Nephron progenitor cell (in vitro differentiated cells): ENCODE results near the gene GPR68.

Source experiments
- DNase-seq: peaks from one replicate; pipeline ENCODE4 v3.0.0; 2021
- H3K27ac Mint-ChIP-seq: 2 replicates; pipeline ENCODE4 v1.8.0; 2021; ENCODE audit warnings: mild to moderate bottlenecking, moderate library complexity, mixed read lengths
- H3K27me3 Mint-ChIP-seq: 2 replicates; pipeline ENCODE4 v1.8.0; 2021; ENCODE audit warnings: mild to moderate bottlenecking, low read depth, mixed read lengths; ENCODE audit not compliant: poor library complexity
- H3K36me3 Mint-ChIP-seq: 2 replicates; pipeline ENCODE4 v1.8.0; 2021; ENCODE audit warnings: low read depth, mixed read lengths
- H3K4me1 Mint-ChIP-seq: 2 replicates; pipeline ENCODE4 v1.8.0; 2021; ENCODE audit warnings: mixed read lengths
- H3K4me3 Mint-ChIP-seq: 2 replicates; pipeline ENCODE4 v1.8.0; 2021; ENCODE audit warnings: mild to moderate bottlenecking, moderate library complexity, mixed read lengths
- H3K9me3 Mint-ChIP-seq: 2 replicates; pipeline ENCODE4 v1.8.0; 2021; ENCODE audit warnings: mild to moderate bottlenecking, moderate library complexity, mixed read lengths
- TF ChIP-seq, protein P1 (sequence below): fragments of 200-600 bp; sonication (generic); IDR thresholded peaks from 2 replicates; pipeline ENCODE4 v1.5.0; 2021; ENCODE audit warnings: antibody characterized with exemption

GPR68 gene

DNA sequence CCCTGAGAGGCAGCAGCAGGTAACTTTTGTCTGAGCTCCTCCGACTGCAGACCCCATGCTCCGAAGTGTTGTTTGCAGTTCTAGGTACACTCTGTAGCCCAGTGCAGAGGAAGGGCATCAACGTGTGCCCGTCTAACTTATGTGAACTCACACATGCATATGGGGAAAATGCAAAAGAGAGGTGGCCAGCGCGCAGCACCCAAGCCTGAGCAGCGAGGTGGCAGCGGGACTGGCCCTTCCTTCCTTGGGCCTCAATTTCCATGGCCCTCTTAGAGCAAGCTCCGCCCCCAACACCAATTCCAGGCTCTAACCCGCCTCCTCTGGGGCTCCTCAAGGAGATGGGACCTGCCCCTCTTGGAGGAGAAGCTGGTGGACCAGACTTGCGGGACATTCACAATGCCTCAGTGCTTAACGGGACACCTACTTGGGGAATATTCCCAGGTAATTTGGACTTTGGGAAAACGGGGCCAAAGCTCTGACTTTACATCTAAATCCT, 27.7 kb downstream of the GPR68 start:
- no peak for DNase-seq
- peaks cover 39% of the 10 kb centered on the region for H3K36me3 Mint-ChIP-seq
- H3K4me1 Mint-ChIP-seq = no peaks in the 10 kb centered on the region
- H3K27ac Mint-ChIP-seq = no peak overlapping the region
- no peaks in the 10 kb centered on the region for H3K9me3 Mint-ChIP-seq
- H3K27me3 Mint-ChIP-seq = peaks cover 5% of the 10 kb centered on the region
- no peak overlapping the region for H3K4me3 Mint-ChIP-seq
- TF ChIP-seq, protein P1, sequence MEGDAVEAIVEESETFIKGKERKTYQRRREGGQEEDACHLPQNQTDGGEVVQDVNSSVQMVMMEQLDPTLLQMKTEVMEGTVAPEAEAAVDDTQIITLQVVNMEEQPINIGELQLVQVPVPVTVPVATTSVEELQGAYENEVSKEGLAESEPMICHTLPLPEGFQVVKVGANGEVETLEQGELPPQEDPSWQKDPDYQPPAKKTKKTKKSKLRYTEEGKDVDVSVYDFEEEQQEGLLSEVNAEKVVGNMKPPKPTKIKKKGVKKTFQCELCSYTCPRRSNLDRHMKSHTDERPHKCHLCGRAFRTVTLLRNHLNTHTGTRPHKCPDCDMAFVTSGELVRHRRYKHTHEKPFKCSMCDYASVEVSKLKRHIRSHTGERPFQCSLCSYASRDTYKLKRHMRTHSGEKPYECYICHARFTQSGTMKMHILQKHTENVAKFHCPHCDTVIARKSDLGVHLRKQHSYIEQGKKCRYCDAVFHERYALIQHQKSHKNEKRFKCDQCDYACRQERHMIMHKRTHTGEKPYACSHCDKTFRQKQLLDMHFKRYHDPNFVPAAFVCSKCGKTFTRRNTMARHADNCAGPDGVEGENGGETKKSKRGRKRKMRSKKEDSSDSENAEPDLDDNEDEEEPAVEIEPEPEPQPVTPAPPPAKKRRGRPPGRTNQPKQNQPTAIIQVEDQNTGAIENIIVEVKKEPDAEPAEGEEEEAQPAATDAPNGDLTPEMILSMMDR = no peak

DNA sequence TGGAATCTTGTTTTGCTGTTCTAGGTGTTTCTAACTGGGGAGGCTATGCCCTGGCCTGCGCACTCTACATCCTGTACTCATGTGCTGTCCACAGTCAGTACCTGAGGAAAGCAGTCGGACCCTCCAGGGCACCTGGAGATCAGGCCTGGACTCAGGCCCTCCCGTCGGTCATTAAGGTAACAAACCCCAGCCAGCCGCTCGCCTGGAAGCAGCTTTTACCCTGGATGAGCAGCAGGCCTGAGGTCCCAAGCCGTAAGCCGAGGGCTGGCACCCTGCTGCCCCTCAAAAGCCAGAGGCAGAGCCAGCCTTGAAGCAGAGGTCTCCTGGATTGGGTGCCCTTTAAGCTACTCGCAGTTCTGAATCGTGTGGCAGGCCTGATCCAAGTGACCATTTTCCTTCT, 29.1 kb downstream of the GPR68 start:
- Mint-ChIP-seq H3K4me1 (no peaks in the 10 kb centered on the region), H3K4me3 (no peak overlapping the region), H3K9me3 (peaks cover 6% of the 10 kb centered on the region)

DNA sequence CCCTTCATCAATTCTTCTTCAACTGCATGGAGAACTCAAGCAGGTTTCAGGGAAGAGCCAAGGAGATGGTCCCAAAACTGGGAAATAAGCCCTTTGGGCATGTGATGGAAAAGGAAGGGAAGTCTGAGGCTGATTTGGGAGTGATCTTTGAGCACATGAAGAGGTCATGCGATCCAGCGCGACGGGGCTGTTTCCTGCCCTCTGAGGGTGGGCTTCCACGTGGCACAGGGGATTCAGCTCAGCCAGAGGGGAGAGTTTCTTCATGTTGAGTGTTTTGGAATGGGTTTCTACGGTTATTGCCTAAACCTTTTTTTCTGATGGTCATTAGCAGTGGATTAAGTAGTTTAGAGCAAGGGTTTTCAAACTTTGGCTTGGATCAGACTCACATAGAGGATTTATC, 30.2 kb downstream of the GPR68 start:
- H3K4me1 Mint-ChIP-seq = no peaks in the 10 kb centered on the region
- H3K27ac Mint-ChIP-seq = peak overlapping the region; percentile 83
- H3K4me3 Mint-ChIP-seq = no peak overlapping the region

More for the DNA sequence above, 29.1 kb downstream of the GPR68 start:
- H3K27me3 Mint-ChIP-seq = peaks cover 3% of the 10 kb centered on the region
- TF ChIP-seq, protein P1 = no peak
- no peak for DNase-seq
- H3K27ac Mint-ChIP-seq = no peak overlapping the region
- H3K36me3 Mint-ChIP-seq = peaks cover 51% of the 10 kb centered on the region

GRCh38 chr14:91211017-91211416, 33.5 kb downstream of the GPR68 start:
- Mint-ChIP-seq H3K4me1 (no peaks in the 10 kb centered on the region), H3K36me3 (peaks cover 64% of the 10 kb centered on the region), H3K27me3 (peaks cover 6% of the 10 kb centered on the region), H3K27ac (no peak overlapping the region), H3K9me3 (peaks cover 6% of the 10 kb centered on the region), H3K4me3 (no peak overlapping the region)
- no peak for DNase-seq
- TF ChIP-seq, protein P1 = no peak

More for the DNA sequence above, 30.2 kb downstream of the GPR68 start:
- TF ChIP-seq, protein P1 = no peak
- Mint-ChIP-seq H3K27me3 (peaks cover 3% of the 10 kb centered on the region), H3K36me3 (peaks cover 56% of the 10 kb centered on the region), H3K9me3 (peaks cover 6% of the 10 kb centered on the region)
- DNase-seq = no peak

- Mint-ChIP-seq H3K27me3 (peaks cover 4% of the 10 kb centered on the region), H3K9me3 (peaks cover 6% of the 10 kb centered on the region), H3K27ac (no peak overlapping the region), H3K36me3 (peaks cover 78% of the 10 kb centered on the region), H3K4me1 (no peaks in the 10 kb centered on the region), H3K4me3 (no peak overlapping the region)
- TF ChIP-seq, protein P1 = no peak
- no peak for DNase-seq
Measured at GRCh38 chr14:91207008-91207407, 37.5 kb downstream of the GPR68 start.

- H3K27me3 Mint-ChIP-seq = peaks cover 6% of the 10 kb centered on the region
- TF ChIP-seq, protein P1 = no peak
- H3K36me3 Mint-ChIP-seq = peaks cover 74% of the 10 kb centered on the region
- H3K27ac Mint-ChIP-seq = peak overlapping the region; percentile 79
- no peak overlapping the region for H3K4me3 Mint-ChIP-seq
- H3K9me3 Mint-ChIP-seq = peaks cover 6% of the 10 kb centered on the region
- no peaks in the 10 kb centered on the region for H3K4me1 Mint-ChIP-seq
- DNase-seq = no peak
Measured at GRCh38 chr14:91205459-91205858, 39.0 kb downstream of the GPR68 start.
